H9 (cell line): ENCODE measurements around the gene SELENOS. TPM values are rescaled to one million over a fixed set of nuclear protein-coding genes. Genes with fewer than 3 reads are reported as not detected.

Source experiments
- DNase-seq: peaks from one replicate; pipeline ENCODE4 v3.0.0-alpha.2; 2017
- H2AFZ ChIP-seq: one replicate; pipeline ENCODE4 v1.6.1; 2013; ENCODE audit warnings: mild to moderate bottlenecking, low read length, control low read depth, moderate library complexity
- H2AK5ac ChIP-seq: 2 replicates; pipeline ENCODE4 v1.6.1; 2013; ENCODE audit warnings: low read length, control low read depth, mixed read lengths; ENCODE audit not compliant: insufficient read length
- H2BK120ac ChIP-seq: one replicate; pipeline ENCODE4 v1.6.1; 2013; ENCODE audit warnings: low read depth, mild to moderate bottlenecking, low read length, control low read depth, inconsistent platforms; ENCODE audit not compliant: poor library complexity, severe bottlenecking
- H2BK12ac ChIP-seq: 2 replicates; pipeline ENCODE4 v1.6.1; 2013; ENCODE audit warnings: low read length, control low read depth, mixed read lengths, low read depth; ENCODE audit not compliant: insufficient read length
- H2BK15ac ChIP-seq: 2 replicates; pipeline ENCODE4 v1.6.1; 2013; ENCODE audit warnings: low read depth, low read length, control low read depth
- H2BK20ac ChIP-seq: one replicate; pipeline ENCODE4 v1.6.1; 2013; ENCODE audit warnings: low read depth, mild to moderate bottlenecking, low read length, control low read depth, inconsistent platforms; ENCODE audit not compliant: poor library complexity, severe bottlenecking
- H2BK5ac ChIP-seq: 2 replicates; pipeline ENCODE4 v1.6.1; 2013; ENCODE audit warnings: low read length, control low read depth, mixed read lengths; ENCODE audit not compliant: insufficient read length
- H3K14ac ChIP-seq: 2 replicates; pipeline ENCODE4 v1.6.1; 2013; ENCODE audit warnings: low read length, control low read depth; ENCODE audit not compliant: insufficient read depth
- H3K18ac ChIP-seq: 2 replicates; pipeline ENCODE4 v1.6.1; 2013; ENCODE audit warnings: low read depth, mild to moderate bottlenecking, mixed read lengths, low read length, control low read depth; ENCODE audit not compliant: insufficient read length
- H3K23ac ChIP-seq: 2 replicates; pipeline ENCODE4 v1.6.1; 2013; ENCODE audit warnings: low read length, control low read depth, mixed read lengths, low read depth; ENCODE audit not compliant: insufficient read length
- H3K23me2 ChIP-seq: 2 replicates; pipeline ENCODE4 v1.6.1; 2013; ENCODE audit warnings: low read depth, mild to moderate bottlenecking, mixed read lengths, low read length, control low read depth; ENCODE audit not compliant: insufficient read length, poor library complexity, severe bottlenecking
- H3K27ac ChIP-seq: 2 replicates; pipeline ENCODE4 v1.5.1; 2013; ENCODE audit warnings: low read length, control low read depth, mixed read lengths, low read depth; ENCODE audit not compliant: insufficient read length
- H3K27me3 ChIP-seq: 2 replicates; pipeline ENCODE4 v1.6.1; 2013; ENCODE audit warnings: low read length, control low read depth, inconsistent platforms; ENCODE audit not compliant: insufficient read depth
- H3K4ac ChIP-seq: 2 replicates; pipeline ENCODE4 v1.6.1; 2013; ENCODE audit warnings: low read depth, mild to moderate bottlenecking, control low read depth, inconsistent platforms, low read length, moderate library complexity
- H3K4me1 ChIP-seq: 2 replicates; pipeline ENCODE4 v1.6.1; 2013; ENCODE audit warnings: low read length, control low read depth, inconsistent platforms; ENCODE audit not compliant: insufficient read depth
- H3K4me2 ChIP-seq: 2 replicates; pipeline ENCODE4 v1.6.1; 2013; ENCODE audit warnings: low read length, control low read depth, mixed read lengths; ENCODE audit not compliant: insufficient read length, insufficient read depth
- H3K56ac ChIP-seq: 2 replicates; pipeline ENCODE4 v1.6.1; 2013; ENCODE audit warnings: low read depth, mild to moderate bottlenecking, mixed read lengths, low read length, control low read depth; ENCODE audit not compliant: insufficient read length
- H3K79me1 ChIP-seq: 2 replicates; pipeline ENCODE4 v1.6.1; 2013; ENCODE audit warnings: low read depth, mild to moderate bottlenecking, moderate library complexity, low read length, control low read depth, inconsistent platforms; ENCODE audit not compliant: insufficient read depth, poor library complexity, severe bottlenecking
- H3K79me2 ChIP-seq: 2 replicates; pipeline ENCODE4 v1.6.1; 2013; ENCODE audit warnings: low read length, control low read depth, inconsistent platforms; ENCODE audit not compliant: insufficient read depth
- H3K9ac ChIP-seq: 2 replicates; pipeline ENCODE4 v1.6.1; 2013; ENCODE audit warnings: low read length, control low read depth, mixed read lengths; ENCODE audit not compliant: insufficient read length; ENCODE audit errors: extremely low read depth
- H3K9me3 ChIP-seq: one replicate; pipeline ENCODE4 v1.6.1; 2013; ENCODE audit warnings: low read depth, low read length, inconsistent platforms; ENCODE audit not compliant: control insufficient read depth
- H3T11ph ChIP-seq: one replicate; pipeline ENCODE4 v1.6.1; 2013; ENCODE audit warnings: mild to moderate bottlenecking, low read length, control low read depth, inconsistent platforms
- H4K20me1 ChIP-seq: one replicate; pipeline ENCODE4 v1.6.1; 2013; ENCODE audit not compliant: control insufficient read depth, insufficient read length, insufficient read depth
- H4K5ac ChIP-seq: 2 replicates; pipeline ENCODE4 v1.6.1; 2013; ENCODE audit warnings: low read depth, mild to moderate bottlenecking, mixed read lengths, low read length, control low read depth; ENCODE audit not compliant: insufficient read length
- H4K8ac ChIP-seq: replicated peaks from 2 replicates; pipeline ENCODE4 v1.6.1; 2013; ENCODE audit warnings: low read length, control low read depth, mixed read lengths, low read depth; ENCODE audit not compliant: insufficient read length
- H4K91ac ChIP-seq: 2 replicates; pipeline ENCODE4 v1.6.1; 2013; ENCODE audit warnings: low read depth, mild to moderate bottlenecking, moderate library complexity, mixed read lengths, low read length, control low read depth; ENCODE audit not compliant: insufficient read length
- H3K27ac Mint-ChIP-seq, 3 experiments: 2 replicates in 2 of 3; 3 replicates in 1 of 3; pipeline ENCODE4 v1.8.0; 2020 to 2021; ENCODE audit warnings: mixed read lengths in 3 of 3, mild to moderate bottlenecking in 1 of 3, moderate library complexity in 1 of 3
- H3K27me3 Mint-ChIP-seq: 2 replicates; pipeline ENCODE4 v1.8.0; 2021; ENCODE audit warnings: low read depth, mild to moderate bottlenecking, moderate library complexity, mixed read lengths
- H3K36me3 Mint-ChIP-seq, 3 experiments: 2 replicates in 2 of 3; 3 replicates in 1 of 3; pipeline ENCODE4 v1.8.0; 2020 to 2021; ENCODE audit warnings: low read depth in 3 of 3, mixed read lengths in 3 of 3; ENCODE audit not compliant: insufficient read depth in 1 of 3
- H3K4me1 Mint-ChIP-seq, 2 experiments: 2 replicates each; pipeline ENCODE4 v1.8.0; 2020; ENCODE audit warnings: mixed read lengths in 2 of 2
- H3K4me3 Mint-ChIP-seq, 2 experiments: 2 replicates in 1 of 2; 3 replicates in 1 of 2; pipeline ENCODE4 v1.8.0; 2020 to 2021; ENCODE audit warnings: mild to moderate bottlenecking in 2 of 2, mixed read lengths in 2 of 2, moderate library complexity in 1 of 2
- H3K9me3 Mint-ChIP-seq, 2 experiments: 2 replicates in 1 of 2; 3 replicates in 1 of 2; pipeline ENCODE4 v1.8.0; 2020; ENCODE audit warnings: mild to moderate bottlenecking in 2 of 2, mixed read lengths in 2 of 2, moderate library complexity in 1 of 2
- WGBS: extraction: QIAGEN DNeasy Blood & Tissue Kit; methylation state at CpG from one replicate; pipeline ENCODE4 v1.1.7; 2013; ENCODE audit warnings: missing lambda C conversion rate, low lambda C conversion rate, mixed read lengths; ENCODE audit not compliant: insufficient read length; ENCODE audit errors: extremely low coverage; 5-methylcytosine and 5-hydroxymethylcytosine counted together
- total RNA-seq: library from RNA; stranded (reverse); gene quantifications from 2 replicates; pipeline ENCODE4 v1.2.1, GENCODE V29; 2021
- TF ChIP-seq, protein P1 (sequence below): fragments of 200-600 bp; sonication (generic); conservative IDR thresholded peaks from 3 replicates; pipeline ENCODE4 v1.8.0; 2021; ENCODE audit warnings: antibody characterized with exemption, mild to moderate bottlenecking

The SELENOS gene
- total RNA-seq, 1 experiment from 2014 or later: 57.7 TPM

DNA sequence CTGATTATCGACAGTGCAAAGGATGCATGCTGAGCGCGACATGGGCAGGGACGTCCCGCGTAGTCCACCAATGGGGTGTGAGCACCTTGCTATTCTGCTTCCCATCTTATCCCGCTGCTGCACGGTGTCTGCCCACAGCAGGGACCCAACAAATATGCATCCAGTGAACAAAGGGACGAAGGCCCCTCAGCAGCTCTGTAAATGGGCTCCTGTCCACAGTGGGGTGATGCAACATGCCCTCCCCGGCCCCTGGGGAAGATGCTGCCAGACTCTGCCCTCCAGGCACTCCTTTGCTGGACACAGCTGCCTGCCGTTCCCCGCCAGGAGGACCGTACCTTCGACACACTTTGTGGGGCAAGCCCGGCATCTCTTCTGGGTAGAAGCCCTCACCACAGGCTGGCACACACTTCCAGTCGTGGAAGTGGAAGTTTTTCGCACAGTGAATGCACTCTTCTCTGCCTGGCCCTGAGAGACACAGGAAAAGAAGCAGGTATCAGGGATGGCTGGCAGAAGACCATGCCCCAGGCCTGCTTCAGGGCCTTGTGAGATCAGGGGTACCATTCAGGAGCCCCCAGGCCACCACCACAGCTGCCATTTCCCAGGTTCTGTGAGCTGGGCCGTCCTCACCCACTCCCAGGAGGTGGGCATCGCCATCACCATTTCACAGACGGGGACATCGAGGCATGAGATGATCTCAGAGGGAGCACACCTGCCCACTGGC lies 35.9 kb upstream of the SELENOS start:
- Histone ChIP-seq H2BK20ac (no peak overlapping the region), H4K91ac (no peak overlapping the region), H3K79me1 (no peaks in the 10 kb centered on the region), H3K23ac (no peak overlapping the region), H3K27ac (no peak overlapping the region), H2AK5ac (no peak overlapping the region), H2BK15ac (no peak overlapping the region), H3K4me1 (no peaks in the 10 kb centered on the region), H3K79me2 (no peaks in the 10 kb centered on the region), H4K5ac (no peak overlapping the region), H3K9ac (no peak overlapping the region), H3T11ph (no peak overlapping the region), H4K8ac (no peak overlapping the region), H3K4me2 (no peak overlapping the region), H3K27me3 (no peaks in the 10 kb centered on the region), H2BK5ac (no peak overlapping the region), H2AFZ (no peak overlapping the region), H3K18ac (no peak overlapping the region), H2BK120ac (no peak overlapping the region), H3K56ac (no peak overlapping the region), H2BK12ac (no peak overlapping the region), H3K9me3 (no peaks in the 10 kb centered on the region), H3K14ac (no peak overlapping the region), H3K23me2 (no peaks in the 10 kb centered on the region), H3K4ac (no peak overlapping the region), H4K20me1 (no peaks in the 10 kb centered on the region)
- H3K9me3 Mint-ChIP-seq: no peaks in the 10 kb centered on the region; a peak in 1 of 5 replicates
- peak; percentile 23 for DNase-seq
- no CpG with 5 or more reads among the region's 21 CpGs for WGBS
- no peaks in the 10 kb centered on the region; the same call in none of the 2 replicates for H3K27me3 Mint-ChIP-seq
- H3K36me3 Mint-ChIP-seq: no peaks in the 10 kb centered on the region
- H3K4me1 Mint-ChIP-seq: peaks cover 0 to 2% of the 10 kb centered on the region in 2 experiments; a peak in 1 of 4 replicates
- TF ChIP-seq, protein P1, sequence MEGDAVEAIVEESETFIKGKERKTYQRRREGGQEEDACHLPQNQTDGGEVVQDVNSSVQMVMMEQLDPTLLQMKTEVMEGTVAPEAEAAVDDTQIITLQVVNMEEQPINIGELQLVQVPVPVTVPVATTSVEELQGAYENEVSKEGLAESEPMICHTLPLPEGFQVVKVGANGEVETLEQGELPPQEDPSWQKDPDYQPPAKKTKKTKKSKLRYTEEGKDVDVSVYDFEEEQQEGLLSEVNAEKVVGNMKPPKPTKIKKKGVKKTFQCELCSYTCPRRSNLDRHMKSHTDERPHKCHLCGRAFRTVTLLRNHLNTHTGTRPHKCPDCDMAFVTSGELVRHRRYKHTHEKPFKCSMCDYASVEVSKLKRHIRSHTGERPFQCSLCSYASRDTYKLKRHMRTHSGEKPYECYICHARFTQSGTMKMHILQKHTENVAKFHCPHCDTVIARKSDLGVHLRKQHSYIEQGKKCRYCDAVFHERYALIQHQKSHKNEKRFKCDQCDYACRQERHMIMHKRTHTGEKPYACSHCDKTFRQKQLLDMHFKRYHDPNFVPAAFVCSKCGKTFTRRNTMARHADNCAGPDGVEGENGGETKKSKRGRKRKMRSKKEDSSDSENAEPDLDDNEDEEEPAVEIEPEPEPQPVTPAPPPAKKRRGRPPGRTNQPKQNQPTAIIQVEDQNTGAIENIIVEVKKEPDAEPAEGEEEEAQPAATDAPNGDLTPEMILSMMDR: no peak
- peak overlapping the region in 1 of 3 experiments; percentile 89; a peak in 1 of 7 replicates for H3K27ac Mint-ChIP-seq
- H3K4me3 Mint-ChIP-seq: no peak overlapping the region
